Measurements from ENCODE around the gene KIF26B.

The KIF26B gene

GRCh38 chr1:245441689-245442088 is 286.9 kb downstream of the KIF26B start:
- no peak overlapping the region for H3K4me3 ChIP-seq (replicated peaks in 1 of 2; ENCODE audit: low read depth in 2 of 2, low read length in 2 of 2)
- peak; percentile 46 to 59 for DNase-seq (ENCODE audit: low read depth in 2 of 2)
- no peak for TF ChIP-seq CTCF (IDR thresholded peaks at IDR 0.05; ENCODE audit: low read depth, low read length)

GRCh38 chr1:245444147-245444828 is 289.5 kb downstream of the KIF26B start:
- H3K4me3 ChIP-seq (replicated peaks in 1 of 2; ENCODE audit: low read depth in 2 of 2, low read length in 2 of 2): no peak overlapping the region
- no peak for TF ChIP-seq CTCF (IDR thresholded peaks at IDR 0.05; ENCODE audit: low read depth, low read length)
- no peak for DNase-seq (ENCODE audit: low read depth in 2 of 2)

GRCh38 chr1:245444945-245445344 is 290.2 kb downstream of the KIF26B start:
- no peak for TF ChIP-seq CTCF (IDR thresholded peaks at IDR 0.05; ENCODE audit: low read depth, low read length)
- DNase-seq (ENCODE audit: low read depth in 2 of 2): no peak
- H3K4me3 ChIP-seq (replicated peaks in 1 of 2; ENCODE audit: low read depth in 2 of 2, low read length in 2 of 2): no peak overlapping the region

- TF ChIP-seq CTCF (IDR thresholded peaks at IDR 0.05; ENCODE audit: low read depth, low read length): no peak
- no peak overlapping the region for H3K4me3 ChIP-seq (replicated peaks in 1 of 2; ENCODE audit: low read depth in 2 of 2, low read length in 2 of 2)
- DNase-seq (ENCODE audit: low read depth in 2 of 2): no peak
Observed at GRCh38 chr1:245448531-245448930, 293.7 kb downstream of the KIF26B start.

- no peak for TF ChIP-seq CTCF (IDR thresholded peaks at IDR 0.05; ENCODE audit: low read depth, low read length)
- no peak overlapping the region for H3K4me3 ChIP-seq (replicated peaks in 1 of 2; ENCODE audit: low read depth in 2 of 2, low read length in 2 of 2)
- peak in 1 of 2 donors; percentile 24 for DNase-seq (ENCODE audit: low read depth in 2 of 2)
Observed at GRCh38 chr1:245448975-245449431, 294.2 kb downstream of the KIF26B start.

- no peak for DNase-seq (ENCODE audit: low read depth in 2 of 2)
- TF ChIP-seq CTCF (IDR thresholded peaks at IDR 0.05; ENCODE audit: low read depth, low read length): no peak
Observed at GRCh38 chr1:245453541-245453940, 298.8 kb downstream of the KIF26B start.

GRCh38 chr1:245454051-245454450 is 299.3 kb downstream of the KIF26B start:
- TF ChIP-seq CTCF (IDR thresholded peaks at IDR 0.05; ENCODE audit: low read depth, low read length): no peak
- H3K4me3 ChIP-seq (replicated peaks in 1 of 2; ENCODE audit: low read depth in 2 of 2, low read length in 2 of 2): no peak overlapping the region
- DNase-seq (ENCODE audit: low read depth in 2 of 2): no peak

More at GRCh38 chr1:245453541-245453940, 298.8 kb downstream of the KIF26B start:
- no peak overlapping the region for H3K4me3 ChIP-seq (replicated peaks in 1 of 2; ENCODE audit: low read depth in 2 of 2, low read length in 2 of 2)
